Measurements from ENCODE around the gene ACOT7.

- TF ChIP-seq, protein P1, sequence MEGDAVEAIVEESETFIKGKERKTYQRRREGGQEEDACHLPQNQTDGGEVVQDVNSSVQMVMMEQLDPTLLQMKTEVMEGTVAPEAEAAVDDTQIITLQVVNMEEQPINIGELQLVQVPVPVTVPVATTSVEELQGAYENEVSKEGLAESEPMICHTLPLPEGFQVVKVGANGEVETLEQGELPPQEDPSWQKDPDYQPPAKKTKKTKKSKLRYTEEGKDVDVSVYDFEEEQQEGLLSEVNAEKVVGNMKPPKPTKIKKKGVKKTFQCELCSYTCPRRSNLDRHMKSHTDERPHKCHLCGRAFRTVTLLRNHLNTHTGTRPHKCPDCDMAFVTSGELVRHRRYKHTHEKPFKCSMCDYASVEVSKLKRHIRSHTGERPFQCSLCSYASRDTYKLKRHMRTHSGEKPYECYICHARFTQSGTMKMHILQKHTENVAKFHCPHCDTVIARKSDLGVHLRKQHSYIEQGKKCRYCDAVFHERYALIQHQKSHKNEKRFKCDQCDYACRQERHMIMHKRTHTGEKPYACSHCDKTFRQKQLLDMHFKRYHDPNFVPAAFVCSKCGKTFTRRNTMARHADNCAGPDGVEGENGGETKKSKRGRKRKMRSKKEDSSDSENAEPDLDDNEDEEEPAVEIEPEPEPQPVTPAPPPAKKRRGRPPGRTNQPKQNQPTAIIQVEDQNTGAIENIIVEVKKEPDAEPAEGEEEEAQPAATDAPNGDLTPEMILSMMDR (conservative IDR thresholded peaks at IDR 0.05; ENCODE audit: low read depth, low read length) = no peak
- no peak for TF ChIP-seq EZH2 (IDR thresholded peaks at IDR 0.05; ENCODE audit: low read length, unreplicated experiment)
Measured at GRCh38 chr1:6421266-6421665, 27.7 kb upstream of the ACOT7 start.

Measured in PC-3 (cell line).